HepG2 (cell line): ENCODE results near the gene EFNA3. TPM values are rescaled to one million over a fixed set of nuclear protein-coding genes. Genes with fewer than 3 reads are reported as not detected.

ENCODE experiments used
- ATF1 ChIP-seq: IDR thresholded peaks from 2 replicates; pipeline ENCODE4 v1.6.1; 2016; ENCODE audit warnings: mild to moderate bottlenecking, control low read depth
- BCL6 ChIP-seq: IDR thresholded peaks from 2 replicates; pipeline ENCODE4 v1.6.1; 2016; ENCODE audit warnings: missing genetic modification reagents, missing compliant biosample characterization
- CBX1 ChIP-seq: IDR thresholded peaks from one replicate; pipeline ENCODE4 v1.6.1; 2016; ENCODE audit warnings: antibody characterized with exemption, low read depth
- CERS6 ChIP-seq: sonication (generic); formaldehyde crosslinking; IDR thresholded peaks from 2 replicates; pipeline ENCODE4 v1.5.0; 2020; ENCODE audit warnings: missing genetic modification reagents
- EED ChIP-seq: sonication (generic); formaldehyde crosslinking; IDR thresholded peaks from 2 replicates; pipeline ENCODE4 v1.5.0; 2020; ENCODE audit warnings: mild to moderate bottlenecking, missing genetic modification reagents
- HIVEP1 ChIP-seq: sonication (generic); formaldehyde crosslinking; IDR thresholded peaks from 2 replicates; pipeline ENCODE4 v1.4.0; 2020; ENCODE audit warnings: mild to moderate bottlenecking, missing genetic modification reagents
- HNRNPK ChIP-seq: fragments of 200-400 bp; formaldehyde crosslinking; IDR thresholded peaks from 2 replicates; pipeline ENCODE4 v1.6.1; 2018; ENCODE audit warnings: low read length, low read depth, moderate library complexity, mild to moderate bottlenecking; ENCODE audit not compliant: poor library complexity, severe bottlenecking
- HOXA5 ChIP-seq: sonication (generic); formaldehyde crosslinking; IDR thresholded peaks from 2 replicates; pipeline ENCODE4 v1.4.0; 2020; ENCODE audit warnings: missing genetic modification reagents
- NR2F2 ChIP-seq: IDR thresholded peaks from 2 replicates; pipeline ENCODE4 v1.6.1; 2012; ENCODE audit warnings: low read depth, inconsistent platforms, borderline replicate concordance
- SALL2 ChIP-seq: sonication (generic); formaldehyde crosslinking; IDR thresholded peaks from 2 replicates; pipeline ENCODE4 v1.8.1; 2023; ENCODE audit warnings: mild to moderate bottlenecking, missing genetic modification reagents, inconsistent platforms
- SAP130 ChIP-seq: IDR thresholded peaks from 2 replicates; pipeline ENCODE4 v1.6.1; 2016; ENCODE audit warnings: low read depth
- TBL1XR1 ChIP-seq: fragments of 150-350 bp; IDR thresholded peaks from 2 replicates; pipeline ENCODE4 v1.6.1; 2014; ENCODE audit warnings: borderline replicate concordance, low read length; ENCODE audit not compliant: partially characterized antibody
- ZFP36L2 ChIP-seq: sonication (generic); formaldehyde crosslinking; IDR thresholded peaks from 2 replicates; pipeline ENCODE4 v1.4.0; 2020; ENCODE audit warnings: missing genetic modification reagents
- ZNF207 ChIP-seq: fragments of 450-650 bp; IDR thresholded peaks from 2 replicates; pipeline ENCODE4 v1.6.1; 2016; ENCODE audit warnings: antibody characterized with exemption, borderline replicate concordance
- ZNF260 ChIP-seq: sonication (generic); formaldehyde crosslinking; IDR thresholded peaks from 2 replicates; pipeline ENCODE4 v1.4.0; 2020; ENCODE audit warnings: missing genetic modification reagents, low read depth, mild to moderate bottlenecking, borderline replicate concordance
- ZNF282 ChIP-seq: fragments of 450-650 bp; IDR thresholded peaks from 2 replicates; pipeline ENCODE4 v1.6.1; 2018; ENCODE audit not compliant: partially characterized antibody
- ZNF331 ChIP-seq: sonication (generic); formaldehyde crosslinking; IDR thresholded peaks from 2 replicates; pipeline ENCODE4 v1.4.0; 2020; ENCODE audit warnings: missing genetic modification reagents
- ZNF441 ChIP-seq: sonication (generic); formaldehyde crosslinking; IDR thresholded peaks from 2 replicates; pipeline ENCODE4 v1.7.0; 2021; ENCODE audit warnings: missing genetic modification reagents, borderline replicate concordance
- ZNF615 ChIP-seq: sonication (generic); formaldehyde crosslinking; IDR thresholded peaks from 2 replicates; pipeline ENCODE4 v1.5.0; 2020; ENCODE audit warnings: mild to moderate bottlenecking, missing genetic modification reagents, borderline replicate concordance
- ZNF710 ChIP-seq: sonication (generic); formaldehyde crosslinking; IDR thresholded peaks from 2 replicates; pipeline ENCODE4 v1.5.0; 2020; ENCODE audit warnings: mild to moderate bottlenecking, missing genetic modification reagents, borderline replicate concordance
- ZNF879 ChIP-seq: sonication (generic); formaldehyde crosslinking; IDR thresholded peaks from 2 replicates; pipeline ENCODE4 v1.8.1; 2023; ENCODE audit warnings: missing genetic modification reagents
- ZSCAN25 ChIP-seq: sonication (generic); formaldehyde crosslinking; IDR thresholded peaks from 2 replicates; pipeline ENCODE4 v1.8.0; 2022; ENCODE audit warnings: mild to moderate bottlenecking, missing genetic modification reagents
- polyA plus RNA-seq, 8 experiments: library from polyadenylated mRNA; depleted of rRNA in 3 of 8; stranded (reverse) in 7 of 8; unstranded in 1 of 8; fragments of >200 nt; fragmentation: Illumina TruSeq in 4 of 8; extraction: Trizol in 4 of 8; gene quantifications; 2 replicates each; pipeline versions ENCODE4 v1.2.1 to v1.2.3, GENCODE V29; 2011 to 2016; ENCODE audit warnings: low read depth in 4 of 8, missing spikeins in 1 of 8, mixed read lengths in 1 of 8; ENCODE audit not compliant: insufficient read depth in 1 of 8
- total RNA-seq, 5 experiments: library from RNA; depleted of rRNA; stranded (reverse); fragments of >200 nt; fragmentation: Illumina TruSeq; extraction: Trizol; gene quantifications; 2 replicates each; pipeline ENCODE4 v1.2.3, GENCODE V29; 2016; ENCODE audit warnings: low read depth in 1 of 5
- TF ChIP-seq, protein P1 (sequence below): IDR thresholded peaks from 2 replicates; pipeline ENCODE4 v1.6.1; 2016; ENCODE audit warnings: low read depth
- TF ChIP-seq, protein P2 (sequence below): sonication (generic); formaldehyde crosslinking; IDR thresholded peaks from 2 replicates; pipeline ENCODE4 v1.5.1; 2020; ENCODE audit warnings: mild to moderate bottlenecking, moderate library complexity, missing genetic modification reagents
- TF ChIP-seq, protein P3 (sequence below): sonication (generic); formaldehyde crosslinking; IDR thresholded peaks from 2 replicates; pipeline ENCODE4 v1.4.0; 2020; ENCODE audit warnings: missing genetic modification reagents

EFNA3 gene
- total and polyA plus RNA-seq, 2 of the 13 experiments (the other 11 are each of a cell fraction or from before 2014, with no cell fraction given), result 1.0 to 5.7 TPM

- TF ChIP-seq EED (CRISPR knock-in tag) (no peak), SAP130 (peak; percentile 97), ZNF282 (no peak), ZSCAN25 (CRISPR knock-in tag) (no peak), ZNF615 (CRISPR knock-in tag) (no peak), BCL6 (CRISPR knock-in tag) (peak; percentile 37; the same call in 1 of the 2 replicates), TBL1XR1 (no peak), NR2F2 (no peak), ZNF260 (CRISPR knock-in tag) (no peak), ZNF710 (CRISPR knock-in tag) (no peak), HNRNPK (no peak), ZFP36L2 (no peak), HOXA5 (CRISPR knock-in tag) (peak; percentile 75; the same call in 1 of the 2 replicates), ZNF207 (no peak), SALL2 (CRISPR knock-in tag) (no peak), ATF1 (CRISPR knock-in tag) (no peak), ZNF331 (CRISPR knock-in tag) (peak; percentile 72), ZNF441 (CRISPR knock-in tag) (0 out of 2 replicates have a peak, but pooled peaks have one; percentile 44), CBX1 (no peak), HIVEP1 (CRISPR knock-in tag) (peak; percentile 43; the same call in 1 of the 2 replicates), ZNF879 (no peak), CERS6 (CRISPR knock-in tag) (no peak)
- TF ChIP-seq, protein P1, sequence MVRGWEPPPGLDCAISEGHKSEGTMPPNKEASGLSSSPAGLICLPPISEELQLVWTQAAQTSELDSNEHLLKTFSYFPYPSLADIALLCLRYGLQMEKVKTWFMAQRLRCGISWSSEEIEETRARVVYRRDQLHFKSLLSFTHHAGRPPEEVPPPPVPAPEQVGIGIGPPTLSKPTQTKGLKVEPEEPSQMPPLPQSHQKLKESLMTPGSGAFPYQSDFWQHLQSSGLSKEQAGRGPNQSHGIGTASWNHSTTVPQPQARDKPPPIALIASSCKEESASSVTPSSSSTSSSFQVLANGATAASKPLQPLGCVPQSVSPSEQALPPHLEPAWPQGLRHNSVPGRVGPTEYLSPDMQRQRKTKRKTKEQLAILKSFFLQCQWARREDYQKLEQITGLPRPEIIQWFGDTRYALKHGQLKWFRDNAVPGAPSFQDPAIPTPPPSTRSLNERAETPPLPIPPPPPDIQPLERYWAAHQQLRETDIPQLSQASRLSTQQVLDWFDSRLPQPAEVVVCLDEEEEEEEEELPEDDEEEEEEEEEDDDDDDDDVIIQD (CRISPR knock-in tag), result peak; percentile 81; the same call in 1 of the 2 replicates
- TF ChIP-seq, protein P2, sequence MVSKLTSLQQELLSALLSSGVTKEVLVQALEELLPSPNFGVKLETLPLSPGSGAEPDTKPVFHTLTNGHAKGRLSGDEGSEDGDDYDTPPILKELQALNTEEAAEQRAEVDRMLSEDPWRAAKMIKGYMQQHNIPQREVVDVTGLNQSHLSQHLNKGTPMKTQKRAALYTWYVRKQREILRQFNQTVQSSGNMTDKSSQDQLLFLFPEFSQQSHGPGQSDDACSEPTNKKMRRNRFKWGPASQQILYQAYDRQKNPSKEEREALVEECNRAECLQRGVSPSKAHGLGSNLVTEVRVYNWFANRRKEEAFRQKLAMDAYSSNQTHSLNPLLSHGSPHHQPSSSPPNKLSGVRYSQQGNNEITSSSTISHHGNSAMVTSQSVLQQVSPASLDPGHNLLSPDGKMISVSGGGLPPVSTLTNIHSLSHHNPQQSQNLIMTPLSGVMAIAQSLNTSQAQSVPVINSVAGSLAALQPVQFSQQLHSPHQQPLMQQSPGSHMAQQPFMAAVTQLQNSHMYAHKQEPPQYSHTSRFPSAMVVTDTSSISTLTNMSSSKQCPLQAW, result peak; percentile 69; the same call in 1 of the 2 replicates
- TF ChIP-seq, protein P3, sequence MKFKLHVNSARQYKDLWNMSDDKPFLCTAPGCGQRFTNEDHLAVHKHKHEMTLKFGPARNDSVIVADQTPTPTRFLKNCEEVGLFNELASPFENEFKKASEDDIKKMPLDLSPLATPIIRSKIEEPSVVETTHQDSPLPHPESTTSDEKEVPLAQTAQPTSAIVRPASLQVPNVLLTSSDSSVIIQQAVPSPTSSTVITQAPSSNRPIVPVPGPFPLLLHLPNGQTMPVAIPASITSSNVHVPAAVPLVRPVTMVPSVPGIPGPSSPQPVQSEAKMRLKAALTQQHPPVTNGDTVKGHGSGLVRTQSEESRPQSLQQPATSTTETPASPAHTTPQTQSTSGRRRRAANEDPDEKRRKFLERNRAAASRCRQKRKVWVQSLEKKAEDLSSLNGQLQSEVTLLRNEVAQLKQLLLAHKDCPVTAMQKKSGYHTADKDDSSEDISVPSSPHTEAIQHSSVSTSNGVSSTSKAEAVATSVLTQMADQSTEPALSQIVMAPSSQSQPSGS (CRISPR knock-in tag), result no peak
Measured at GRCh38 chr1:155134880-155135414, 56.3 kb downstream of the EFNA3 start (continued).
